B cell (primary cell): ENCODE data around the gene CCDC146. TPM values are rescaled to one million over a fixed set of nuclear protein-coding genes. Genes with fewer than 3 reads are reported as not detected.
"Not testable (repeated sequence)": the region's sequence is repeated elsewhere in the genome, so short reads cannot be mapped to it uniquely, and the experiment has no call there.

Experiments
- ATAC-seq: fragments of 200-7000 bp; cut with Tn5 transposase; one replicate; pipeline ENCODE4 v1.10.0; 2021; ENCODE audit warnings: low read depth, mild to moderate bottlenecking, moderate number of reproducible peaks, moderate library complexity
- CTCF ChIA-PET: fragments of 350-600 bp; sonication (Branson Sonifier 250); formaldehyde crosslinking; loops from one replicate; lab custom pipeline; 2021; ENCODE audit warnings: antibody characterized with exemption, inconsistent platforms; lab: Charles Lee
- POLR2A ChIA-PET: fragments of 350-600 bp; sonication (Branson Sonifier 250); formaldehyde crosslinking; loops from one replicate; lab custom pipeline; 2021; ENCODE audit warnings: antibody characterized with exemption; lab: Charles Lee
- DNase-seq: peaks from one replicate; pipeline ENCODE4 v3.0.0; 2013
- H2AFZ ChIP-seq: 2 replicates; pipeline ENCODE4 v1.6.1; 2012; ENCODE audit warnings: mild to moderate bottlenecking, low read depth, low read length; ENCODE audit not compliant: insufficient read depth, poor library complexity, severe bottlenecking
- H3K27ac ChIP-seq, 2 donors: 1 replicate in 1 of 2; 2 replicates in 1 of 2; pipeline ENCODE4 v1.5.1; 2012 to 2013; ENCODE audit warnings: low read length in 2 of 2, mild to moderate bottlenecking in 2 of 2, moderate library complexity in 1 of 2
- H3K27me3 ChIP-seq, 4 experiments: fragments of 200-600 bp in 1 of 4; sonication (generic) in 1 of 4; replicated peaks in 1 of 4; 1 replicate in 2 of 4; 2 replicates in 2 of 4; pipeline versions ENCODE4 v1.6.1 to v1.7.0; 2013 to 2016; ENCODE audit warnings: low read length in 3 of 4, mild to moderate bottlenecking in 2 of 4, mixed read lengths in 1 of 4, moderate library complexity in 1 of 4; ENCODE audit not compliant: insufficient read depth in 4 of 4, control insufficient read depth in 3 of 4; ENCODE audit errors: control extremely low read depth in 1 of 4
- H3K36me3 ChIP-seq, 2 experiments: replicated peaks in 1 of 2; 1 replicate in 1 of 2; 2 replicates in 1 of 2; pipeline versions ENCODE4 v1.6.1 to v1.7.1; 2013; ENCODE audit warnings: low read length in 1 of 2; ENCODE audit not compliant: insufficient read depth in 2 of 2, control insufficient read depth in 1 of 2; ENCODE audit errors: control extremely low read depth in 1 of 2, extremely low read depth in 1 of 2
- H3K4me1 ChIP-seq, 2 donors: fragments of 200-600 bp in 1 of 2; sonication (generic) in 1 of 2; 1 replicate in 1 of 2; 2 replicates in 1 of 2; pipeline versions ENCODE4 v1.5.1 to v1.6.1; 2013 to 2017; ENCODE audit warnings: low read length in 2 of 2; ENCODE audit not compliant: control insufficient read depth in 2 of 2, insufficient read depth in 2 of 2
- H3K4me2 ChIP-seq: replicated peaks from 2 replicates; pipeline ENCODE3; 2012; ENCODE audit warnings: mild to moderate bottlenecking, low read depth, low read length; ENCODE audit not compliant: poor library complexity, severe bottlenecking
- H3K4me3 ChIP-seq, 5 experiments: fragments of 200-600 bp in 1 of 5; sonication (generic) in 1 of 5; 1 replicate in 3 of 5; 2 replicates in 2 of 5; pipeline versions ENCODE4 v1.5.1 to v1.7.0; 2011 to 2016; ENCODE audit warnings: low read length in 4 of 5, mild to moderate bottlenecking in 4 of 5, low read depth in 2 of 5, control low read depth in 1 of 5, moderate library complexity in 1 of 5; ENCODE audit not compliant: insufficient read depth in 1 of 5; ENCODE audit errors: control extremely low read depth in 1 of 5, extremely low read depth in 1 of 5
- H3K79me2 ChIP-seq: fragments of 200-600 bp; sonication (generic); one replicate; pipeline ENCODE4 v1.6.0; 2016; ENCODE audit warnings: low read length; ENCODE audit not compliant: control insufficient read depth, insufficient read depth
- H3K9ac ChIP-seq: fragments of 200-600 bp; sonication (generic); 2 replicates; pipeline ENCODE4 v1.6.1; 2017; ENCODE audit warnings: mild to moderate bottlenecking, low read length, moderate library complexity
- H3K9me3 ChIP-seq, 3 donors: one replicate each; pipeline versions ENCODE4 v1.6.1 to v1.7.1; 2013; ENCODE audit warnings: low read length in 2 of 3; ENCODE audit not compliant: control insufficient read depth in 2 of 3, insufficient read depth in 1 of 3; ENCODE audit errors: control extremely low read depth in 1 of 3
- H4K20me1 ChIP-seq: 2 replicates; pipeline ENCODE4 v1.6.0; 2012; ENCODE audit warnings: mild to moderate bottlenecking, low read length; ENCODE audit not compliant: insufficient read depth, control insufficient read depth, poor library complexity, severe bottlenecking
- H3K27ac Mint-ChIP-seq: one replicate; pipeline ENCODE4 v1.8.0; 2021; ENCODE audit warnings: mixed read lengths
- H3K27me3 Mint-ChIP-seq: one replicate; pipeline ENCODE4 v1.8.0; 2021; ENCODE audit warnings: mixed read lengths
- H3K4me1 Mint-ChIP-seq: one replicate; pipeline ENCODE4 v1.8.0; 2021; ENCODE audit warnings: mixed read lengths
- H3K4me3 Mint-ChIP-seq: one replicate; pipeline ENCODE4 v1.8.0; 2021; ENCODE audit warnings: mixed read lengths
- H3K9me3 Mint-ChIP-seq: one replicate; pipeline ENCODE4 v1.8.0; 2022; ENCODE audit warnings: mixed read lengths; ENCODE audit not compliant: insufficient read depth
- EZH2 ChIP-seq: IDR thresholded peaks from 2 replicates; pipeline ENCODE4 v1.6.1; 2012; ENCODE audit warnings: borderline replicate concordance, low read depth, mild to moderate bottlenecking, moderate library complexity, low read length; ENCODE audit not compliant: insufficient read depth, poor library complexity, severe bottlenecking
- WGBS: methylation state at CpG from one replicate; pipeline ENCODE4 v1.1.5; 2013; ENCODE audit warnings: missing lambda C conversion rate; ENCODE audit not compliant: insufficient coverage; 5-methylcytosine and 5-hydroxymethylcytosine counted together
- intact Hi-C: fragments of 100-400 bp; cut with micrococcal nuclease; formaldehyde crosslinking; loops from one replicate; pipeline ENCODE4 v1.10.0; 2022
- polyA plus RNA-seq: library from polyadenylated mRNA; depleted of rRNA; stranded (reverse); fragments of >200 nt; gene quantifications from 2 replicates; pipeline ENCODE4 v1.2.3, GENCODE V29; 2012
- total RNA-seq, 2 donors: library from RNA; stranded (reverse); fragments of 120-200 nt in 1 of 2; gene quantifications; 1 replicate in 1 of 2; 2 replicates in 1 of 2; pipeline versions ENCODE4 v1.2.3 to v1.2.4, GENCODE V29; 2013 to 2022
- TF ChIP-seq, protein P1 (sequence below): fragments of 200-600 bp; IDR thresholded peaks from one replicate; pipeline ENCODE4 v1.8.0; 2022; ENCODE audit warnings: antibody characterized with exemption, mild to moderate bottlenecking

Gene CCDC146
- total and polyA plus RNA-seq, 2 donors (not counting 1 experiment from before 2014, with no cell fraction given) = 5.6 to 8.5 TPM

DNA sequence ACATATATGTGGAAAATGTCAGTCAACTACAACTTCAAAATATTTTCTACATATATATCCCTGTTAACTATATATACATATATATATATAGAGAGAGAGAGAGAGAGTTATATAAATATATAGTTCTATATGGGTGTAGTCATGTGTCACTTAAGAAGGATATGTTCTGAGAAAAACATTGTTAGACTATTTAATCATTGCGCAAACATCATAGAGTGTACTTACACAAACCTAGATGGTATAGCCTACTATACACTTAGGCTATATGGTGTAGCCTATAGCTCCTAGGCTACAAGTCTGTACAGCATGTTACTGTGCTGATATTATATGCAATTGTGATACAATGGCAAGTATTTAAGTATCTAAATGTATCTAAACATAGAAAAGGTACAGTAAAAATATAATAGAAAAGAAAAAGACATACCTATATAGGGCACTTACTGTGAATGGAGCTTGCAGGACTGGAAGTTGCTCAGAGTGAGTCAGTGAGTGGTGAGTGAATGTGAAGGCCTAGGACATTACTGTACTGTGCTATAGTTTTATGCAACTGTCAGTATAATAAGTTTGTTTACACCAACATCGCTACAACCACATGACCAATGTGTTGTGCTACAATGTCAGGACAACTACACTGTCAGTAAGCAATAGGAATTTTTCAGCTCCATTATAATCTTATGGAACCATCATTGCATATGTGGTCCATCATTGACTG lies 95.2 kb downstream of the CCDC146 start:
- intact Hi-C loops = no loop called here
- no peak overlapping the region for H3K27ac Mint-ChIP-seq
- ChIA-PET POLR2A (no interaction called here), CTCF (interaction anchor here (1.8 kb wide), 1 partner anchor 29 kb away, joined by 6 read pairs; no protein-coding TSS in a partner anchor)
- Histone ChIP-seq H3K4me2 (no peak overlapping the region), H3K9me3 (peaks cover 0 to 10% (median 5%) of the 10 kb centered on the region in 3 donors), H3K36me3 (no peaks in the 10 kb centered on the region), H4K20me1 (no peaks in the 10 kb centered on the region), H3K27ac (no peak overlapping the region), H3K4me3 (no peak overlapping the region), H3K27me3 (no peaks in the 10 kb centered on the region), H3K4me1 (no peaks in the 10 kb centered on the region), H3K79me2 (no peaks in the 10 kb centered on the region), H3K9ac (no peak overlapping the region), H2AFZ (no peak overlapping the region)
- peaks cover 3% of the 10 kb centered on the region for H3K9me3 Mint-ChIP-seq
- ATAC-seq (no peak), DNase-seq (no peak)
- H3K27me3 Mint-ChIP-seq = no peaks in the 10 kb centered on the region
- H3K4me1 Mint-ChIP-seq = peaks cover 2% of the 10 kb centered on the region
- TF ChIP-seq, protein P1, sequence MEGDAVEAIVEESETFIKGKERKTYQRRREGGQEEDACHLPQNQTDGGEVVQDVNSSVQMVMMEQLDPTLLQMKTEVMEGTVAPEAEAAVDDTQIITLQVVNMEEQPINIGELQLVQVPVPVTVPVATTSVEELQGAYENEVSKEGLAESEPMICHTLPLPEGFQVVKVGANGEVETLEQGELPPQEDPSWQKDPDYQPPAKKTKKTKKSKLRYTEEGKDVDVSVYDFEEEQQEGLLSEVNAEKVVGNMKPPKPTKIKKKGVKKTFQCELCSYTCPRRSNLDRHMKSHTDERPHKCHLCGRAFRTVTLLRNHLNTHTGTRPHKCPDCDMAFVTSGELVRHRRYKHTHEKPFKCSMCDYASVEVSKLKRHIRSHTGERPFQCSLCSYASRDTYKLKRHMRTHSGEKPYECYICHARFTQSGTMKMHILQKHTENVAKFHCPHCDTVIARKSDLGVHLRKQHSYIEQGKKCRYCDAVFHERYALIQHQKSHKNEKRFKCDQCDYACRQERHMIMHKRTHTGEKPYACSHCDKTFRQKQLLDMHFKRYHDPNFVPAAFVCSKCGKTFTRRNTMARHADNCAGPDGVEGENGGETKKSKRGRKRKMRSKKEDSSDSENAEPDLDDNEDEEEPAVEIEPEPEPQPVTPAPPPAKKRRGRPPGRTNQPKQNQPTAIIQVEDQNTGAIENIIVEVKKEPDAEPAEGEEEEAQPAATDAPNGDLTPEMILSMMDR = no peak
- TF ChIP-seq EZH2 = no peak
- no peak overlapping the region for H3K4me3 Mint-ChIP-seq
- WGBS = no CpG with 5 or more reads among the region's 2 CpGs

DNA sequence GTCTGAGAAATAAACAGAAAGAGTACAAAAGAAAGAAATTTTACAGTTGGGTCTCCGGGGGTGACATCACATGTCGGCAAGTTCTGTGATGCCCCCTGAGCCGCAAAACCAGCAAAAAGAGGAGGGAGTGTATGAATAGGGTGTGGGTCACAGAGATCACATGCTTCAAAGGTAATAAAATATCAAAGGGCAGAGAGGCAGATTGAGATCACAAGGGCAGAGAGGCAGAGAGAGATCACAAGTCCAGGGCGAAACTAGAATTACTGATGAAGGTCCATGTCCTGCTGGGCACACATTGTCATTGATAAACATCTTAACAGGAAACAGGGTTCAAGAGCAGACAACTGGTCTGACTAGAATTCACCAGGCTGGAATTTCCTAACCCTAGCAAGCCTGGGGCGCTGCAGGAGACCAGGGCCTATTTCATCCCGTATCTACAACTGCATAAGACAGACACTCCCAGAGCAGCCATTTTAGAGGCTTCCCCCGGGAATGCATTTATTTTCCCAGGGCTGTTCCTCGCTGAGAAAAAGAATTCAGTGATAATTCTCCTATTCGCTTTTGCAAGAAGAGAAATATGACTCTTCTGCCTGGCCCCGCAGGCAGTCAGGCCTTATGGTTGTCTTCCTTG lies 97.4 kb downstream of the CCDC146 start:
- H2AFZ ChIP-seq, intact Hi-C loops, H3K9ac ChIP-seq, H3K79me2 ChIP-seq, CTCF ChIA-PET, H4K20me1 ChIP-seq, H3K27me3 ChIP-seq, ATAC-seq, H3K4me2 ChIP-seq, H3K27ac Mint-ChIP-seq, H3K27me3 Mint-ChIP-seq, H3K4me3 Mint-ChIP-seq, H3K4me1 ChIP-seq, H3K36me3 ChIP-seq, H3K9me3 Mint-ChIP-seq, H3K4me1 Mint-ChIP-seq, H3K4me3 ChIP-seq, H3K27ac ChIP-seq, H3K9me3 ChIP-seq, DNase-seq, POLR2A ChIA-PET: not testable (repeated sequence)
- 98% methylated on average over 9 of the region's 10 CpGs for whole genome bisulfite sequencing
